Measurements from ENCODE around the gene PROK1.
"Not testable (repeated sequence)": the region's sequence is repeated elsewhere in the genome, so short reads cannot be mapped to it uniquely, and the experiment has no call there.

Gene PROK1, protein sequence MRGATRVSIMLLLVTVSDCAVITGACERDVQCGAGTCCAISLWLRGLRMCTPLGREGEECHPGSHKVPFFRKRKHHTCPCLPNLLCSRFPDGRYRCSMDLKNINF

DNA sequence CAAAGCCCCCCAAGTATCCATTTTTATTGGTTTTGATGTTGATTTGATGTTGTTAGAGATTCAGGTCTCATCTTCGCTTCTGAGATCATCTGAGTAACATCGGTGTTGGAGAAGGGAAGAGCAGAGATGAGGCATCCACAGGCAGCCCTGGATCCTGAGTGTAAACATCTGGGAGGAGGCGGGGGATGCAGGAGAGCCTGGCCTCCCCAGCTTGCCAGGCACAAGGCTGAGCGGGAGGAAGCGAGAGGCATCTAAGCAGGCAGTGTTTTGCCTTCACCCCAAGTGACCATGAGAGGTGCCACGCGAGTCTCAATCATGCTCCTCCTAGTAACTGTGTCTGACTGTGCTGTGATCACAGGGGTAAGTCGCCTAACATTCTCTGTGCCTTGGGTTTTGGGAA is at the start of gene PROK1:
TSS of gene PROK1 (plus strand) at position 221 of the 400 bp plus-strand sequence. CDS start at position 289, 68 bp downstream.
- DNase-seq, result no peak

DNA sequence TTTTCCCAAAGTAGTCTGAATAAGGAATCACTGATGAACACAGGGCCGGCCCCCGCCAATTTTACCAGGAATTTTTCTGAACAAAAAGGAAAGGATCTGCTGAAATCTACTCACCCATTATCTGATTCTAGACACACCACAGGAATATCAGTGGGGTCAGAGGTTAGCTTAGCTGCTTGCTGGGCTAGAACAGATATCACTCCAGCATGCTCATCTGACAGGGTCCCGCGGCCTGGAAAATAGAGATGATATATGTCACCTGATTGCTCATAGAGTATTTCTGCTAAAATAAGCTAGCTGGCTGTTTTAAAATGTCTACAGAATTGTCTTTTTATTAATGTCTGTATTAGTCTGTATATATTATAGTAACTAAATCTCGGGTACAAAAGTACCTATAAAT is 47.1 kb upstream of the PROK1 start:
- DNase-seq, result no peak

DNA sequence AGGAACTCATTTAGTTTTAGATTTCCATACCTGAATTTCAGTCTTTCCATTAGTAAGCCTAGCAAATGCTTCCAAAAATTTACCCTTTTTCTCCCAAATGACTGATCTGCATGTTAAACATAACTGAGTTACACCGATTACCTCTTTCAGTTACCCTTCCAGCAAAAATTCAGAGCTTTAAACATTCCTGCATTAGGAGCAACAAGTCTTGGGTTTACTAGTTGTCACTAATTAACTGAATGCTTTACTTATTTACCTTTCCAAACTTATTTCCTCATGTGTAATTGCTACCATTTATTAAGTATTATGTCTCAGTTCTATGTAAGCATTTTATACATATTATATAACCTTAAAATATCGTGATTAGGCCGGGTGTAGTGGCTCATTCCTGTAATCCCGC is 46.5 kb upstream of the PROK1 start:
- DNase-seq, result no peak

DNA sequence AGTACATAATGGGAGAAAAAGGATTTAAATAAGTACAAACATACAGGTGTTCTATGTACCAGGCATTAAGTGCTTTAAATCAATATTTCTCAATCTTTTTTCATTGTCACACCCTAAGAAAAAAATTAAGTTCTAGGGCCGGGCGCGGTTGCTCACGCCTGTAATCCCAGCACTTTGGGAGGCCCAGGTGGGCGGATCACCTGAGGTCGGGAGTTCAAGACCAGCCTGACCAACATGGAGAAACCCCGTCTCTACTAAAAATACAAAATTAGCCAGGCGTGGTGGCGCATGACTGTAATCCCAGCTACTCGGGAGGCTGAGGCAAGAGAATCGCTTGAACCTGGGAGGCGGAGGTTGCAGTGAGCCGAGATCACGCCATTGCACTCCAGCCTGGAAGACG is 44.5 kb upstream of the PROK1 start:
- DNase-seq, result not testable (repeated sequence)

DNA sequence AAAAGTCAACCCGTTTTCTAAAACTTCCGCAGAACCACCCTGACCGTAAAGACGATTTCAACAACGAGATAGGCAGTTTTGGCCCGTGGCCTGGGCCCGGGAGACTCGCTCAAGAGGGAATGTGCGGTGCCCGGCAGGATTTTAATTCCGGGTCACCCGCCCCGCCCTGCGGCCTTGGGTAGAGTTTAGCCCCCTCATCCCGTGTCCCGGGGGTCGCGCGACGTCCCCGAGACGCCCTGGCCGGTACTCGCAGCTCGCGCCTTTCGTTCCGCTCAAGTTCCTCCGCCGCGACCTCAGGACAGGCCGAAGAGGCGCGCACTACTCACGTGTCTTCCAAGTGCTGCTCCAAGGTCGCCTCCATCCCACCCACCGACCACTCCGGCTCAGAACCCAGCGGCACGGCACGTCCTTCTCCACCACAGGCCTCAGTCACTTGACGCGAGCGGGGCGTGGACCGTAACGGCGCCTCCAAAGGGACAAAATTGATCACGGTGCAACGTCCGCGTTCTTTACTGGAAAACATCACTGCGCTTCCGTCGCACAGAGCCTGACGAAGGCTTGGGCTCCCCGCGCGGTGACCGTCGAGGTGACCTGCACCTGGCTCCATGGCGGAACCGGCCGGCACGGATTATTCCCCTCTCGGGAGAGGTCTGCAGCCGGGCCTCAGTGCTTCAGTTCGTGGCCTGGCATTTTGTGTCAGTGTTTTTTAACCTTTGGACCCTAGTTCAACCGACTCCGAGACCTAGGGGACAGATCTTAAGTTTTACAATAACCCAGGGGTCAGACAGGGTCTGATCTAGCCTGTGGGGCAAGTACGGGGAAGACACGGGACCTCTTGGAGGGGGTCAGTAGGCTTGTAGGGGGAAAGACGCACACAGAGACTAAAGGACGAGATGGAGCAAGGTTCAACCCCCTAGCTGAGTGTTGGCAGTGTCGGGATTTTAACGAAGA is 43.4 kb upstream of the PROK1 start, which contains the start of gene LAMTOR5:
TSS of gene LAMTOR5 (minus strand) at position 435 of the 951 bp plus-strand sequence. CDS start at position 361, 74 bp downstream.
- peak; percentile 91 for DNase-seq

DNA sequence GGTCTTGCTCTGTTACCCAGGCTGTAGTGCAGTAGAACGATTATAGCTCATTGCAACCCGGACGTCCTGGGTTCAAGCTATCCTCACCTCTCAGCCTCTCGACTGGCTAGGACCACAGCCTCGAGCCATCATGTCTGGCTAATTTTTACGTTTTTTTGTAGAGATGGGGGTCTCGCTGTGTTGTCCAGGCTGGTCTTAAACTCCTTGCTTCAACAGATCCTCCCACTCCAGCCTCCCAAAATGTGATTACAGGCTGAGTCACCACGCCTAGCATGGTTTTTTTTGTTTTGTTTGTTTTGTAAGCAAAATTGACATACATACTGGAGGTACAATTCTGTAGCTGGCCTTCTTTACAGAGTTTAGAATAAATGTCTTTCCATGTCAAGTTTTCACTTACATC is 42.5 kb upstream of the PROK1 start:
- DNase-seq, result no peak

DNA sequence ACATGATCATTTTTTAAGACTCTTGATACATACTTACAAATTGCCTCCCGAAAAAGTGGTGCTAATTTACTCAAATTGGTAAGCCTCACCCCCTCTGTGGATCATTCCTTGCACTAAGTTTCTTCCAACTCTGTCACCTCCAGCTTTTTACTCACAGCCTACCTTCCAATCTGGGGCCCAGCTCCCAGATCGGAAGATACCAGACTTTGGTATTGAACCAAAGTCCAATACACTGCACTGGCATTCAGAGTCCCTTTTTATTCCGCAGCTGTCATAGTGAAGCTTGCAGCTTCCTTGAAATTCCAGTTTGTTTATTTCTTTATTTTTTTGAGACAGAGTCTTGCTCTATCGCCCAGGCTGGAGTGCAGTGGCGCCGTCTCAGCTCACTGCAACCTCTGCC is 41.6 kb upstream of the PROK1 start:
- no peak for DNase-seq

DNA sequence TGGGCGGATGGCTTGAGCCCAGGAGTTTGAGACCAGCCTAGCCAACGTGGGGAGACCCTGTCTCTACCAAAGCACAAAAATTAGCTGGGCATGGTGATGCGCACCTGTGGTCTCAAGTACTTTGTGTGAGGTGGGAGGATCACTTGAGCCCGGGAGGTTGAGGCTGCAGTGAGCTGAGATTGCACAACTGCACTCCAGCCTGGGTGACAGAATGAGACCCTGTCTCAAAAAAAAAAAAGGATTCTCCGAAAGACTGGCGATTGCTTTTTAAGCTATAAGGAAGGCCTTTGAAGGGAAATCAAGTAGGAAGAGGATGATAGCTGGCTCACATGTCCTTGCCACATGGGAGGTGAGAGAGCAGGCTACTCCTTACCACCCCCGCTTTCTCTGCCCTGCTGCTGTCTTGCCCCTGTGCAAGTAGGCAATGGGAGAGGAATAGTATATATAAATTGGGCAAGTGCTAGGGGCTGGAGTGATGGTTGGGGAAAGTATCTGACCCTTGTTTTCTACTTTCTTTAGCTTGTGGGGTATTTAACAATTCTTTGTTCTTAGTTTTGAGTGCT is 39.7 kb upstream of the PROK1 start:
- no peak for DNase-seq

DNA sequence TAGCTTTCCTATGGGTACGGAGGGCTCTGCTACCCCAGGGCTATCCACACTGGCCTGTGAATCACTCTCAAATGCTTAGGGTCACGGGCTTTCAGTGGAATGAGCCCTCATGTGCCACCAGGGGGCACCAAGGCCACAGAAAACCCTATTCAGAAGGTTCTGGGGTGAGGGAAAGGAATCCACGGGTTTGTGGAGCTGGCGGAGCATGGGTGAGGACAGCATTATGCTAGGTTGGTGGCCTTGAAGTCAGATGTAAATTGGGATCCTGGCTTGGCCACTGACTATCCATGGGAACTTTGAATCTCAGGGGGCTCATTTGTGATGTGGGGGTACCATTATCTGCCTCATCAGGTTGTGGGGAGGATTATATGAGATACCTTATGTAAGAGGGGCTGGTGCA is 38.4 kb upstream of the PROK1 start:
- peak; percentile 60 for DNase-seq

DNA sequence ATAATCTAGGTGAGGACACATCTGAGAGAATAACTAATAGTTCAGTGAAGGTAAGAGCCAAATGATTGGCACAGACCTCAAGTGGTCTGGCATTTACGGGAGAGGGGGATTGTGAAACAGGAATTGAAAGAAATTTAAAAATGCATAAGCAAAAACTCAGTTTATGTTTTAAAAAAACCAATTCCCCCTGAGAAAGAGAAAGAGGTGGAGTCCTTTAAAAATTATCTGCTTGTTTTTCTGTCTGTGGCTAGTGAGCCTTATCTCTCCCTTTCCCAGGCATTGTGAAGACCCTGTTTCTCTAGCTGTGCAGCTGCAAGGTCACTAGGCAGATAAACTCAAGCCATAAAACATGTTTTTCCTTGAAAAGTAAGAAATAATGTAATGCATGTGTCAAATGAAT is 37.9 kb upstream of the PROK1 start:
- DNase-seq, result not testable (repeated sequence)

DNA sequence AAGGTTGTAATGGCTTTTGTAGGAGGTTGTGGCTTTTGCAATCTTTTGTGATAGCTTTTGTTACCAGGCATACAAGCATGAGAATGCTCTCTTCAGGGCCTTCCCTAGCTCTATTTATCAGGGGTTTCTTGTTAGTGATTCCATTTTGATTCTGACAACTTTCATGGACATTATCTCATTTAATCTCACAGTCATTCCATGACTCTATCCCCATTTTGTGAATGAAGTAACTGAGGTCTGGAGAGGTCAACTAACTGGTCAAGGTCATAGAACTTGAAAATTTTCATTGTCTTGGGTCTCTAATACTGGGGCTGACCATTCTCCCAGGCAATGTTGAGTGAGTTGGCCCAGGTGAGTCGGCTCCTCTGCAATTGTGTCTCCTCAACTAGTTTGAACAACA is 32.2 kb upstream of the PROK1 start:
- DNase-seq, result no peak

DNA sequence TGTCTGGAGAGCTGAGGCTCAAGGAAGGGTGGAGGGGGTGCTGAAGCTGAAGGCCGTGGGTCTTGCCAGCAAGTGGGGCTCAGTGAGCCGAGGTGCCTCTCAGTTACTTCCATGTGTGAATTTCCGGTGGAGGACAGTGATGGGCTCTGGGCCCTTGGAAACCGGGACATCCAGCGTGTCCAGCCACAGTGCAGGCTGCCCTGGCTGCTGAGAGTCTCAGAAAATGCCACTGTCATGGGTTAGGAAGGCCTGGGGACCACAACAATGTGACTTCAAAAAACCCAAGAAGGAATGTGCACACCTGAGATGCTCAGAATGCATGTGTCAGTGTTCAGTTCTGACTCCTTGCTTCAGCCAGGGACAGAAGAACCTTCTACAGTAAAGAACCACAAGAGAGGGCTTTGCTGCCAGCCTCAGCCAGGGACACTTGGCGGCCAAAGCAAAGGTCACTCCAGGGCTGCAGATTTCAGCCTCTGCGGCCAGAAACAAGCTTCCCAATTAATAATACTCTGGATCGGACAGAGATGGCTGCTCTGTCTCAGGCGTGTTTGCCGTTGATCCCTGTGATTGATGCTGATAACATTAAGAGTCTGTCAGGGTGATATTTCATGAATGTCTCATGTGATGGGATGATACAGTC is 30.8 kb upstream of the PROK1 start:
- DNase-seq, result no peak

DNA sequence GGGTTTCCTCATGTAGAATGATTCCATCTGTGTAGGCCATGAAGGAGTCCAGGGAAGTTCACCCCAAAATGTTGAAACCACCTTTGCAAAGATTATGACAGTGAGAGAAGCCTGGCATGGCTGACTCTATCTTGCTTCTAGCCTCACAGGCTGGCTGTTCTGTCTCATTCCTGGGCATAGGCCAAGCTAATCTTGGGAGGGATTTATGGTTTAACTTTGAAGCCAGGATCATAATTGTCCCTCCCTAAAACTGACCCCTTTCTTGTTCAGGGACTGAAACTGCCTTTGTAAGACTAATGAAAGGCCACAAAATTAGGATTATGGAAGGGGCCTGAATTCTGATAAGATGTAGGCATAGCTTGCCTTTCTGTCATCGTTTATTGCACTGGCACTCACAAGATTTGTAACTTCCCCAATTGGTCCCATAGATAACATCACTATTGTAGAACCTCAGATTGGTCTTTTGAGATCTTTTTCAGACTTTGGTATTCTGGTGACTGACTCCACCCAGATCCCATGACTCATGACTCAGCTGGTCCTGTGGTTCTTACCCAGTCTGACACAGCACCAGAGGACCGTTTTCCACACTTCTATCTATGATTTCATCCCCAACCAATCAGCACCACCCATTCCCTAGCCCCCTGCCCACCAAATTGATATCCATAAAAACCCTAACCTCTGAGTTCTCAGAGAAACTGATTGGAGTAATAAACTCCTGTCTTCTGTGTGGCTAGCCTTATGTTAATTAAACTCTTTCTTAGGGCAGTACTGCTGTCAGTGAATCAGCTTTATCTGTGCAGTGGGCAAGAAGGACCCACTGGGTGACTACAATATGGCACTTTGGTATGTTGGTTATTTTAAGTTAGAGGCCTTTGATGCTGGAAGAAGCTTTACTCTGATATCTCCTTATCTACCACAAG is 29.8 kb upstream of the PROK1 start:
- DNase-seq, result no peak

DNA sequence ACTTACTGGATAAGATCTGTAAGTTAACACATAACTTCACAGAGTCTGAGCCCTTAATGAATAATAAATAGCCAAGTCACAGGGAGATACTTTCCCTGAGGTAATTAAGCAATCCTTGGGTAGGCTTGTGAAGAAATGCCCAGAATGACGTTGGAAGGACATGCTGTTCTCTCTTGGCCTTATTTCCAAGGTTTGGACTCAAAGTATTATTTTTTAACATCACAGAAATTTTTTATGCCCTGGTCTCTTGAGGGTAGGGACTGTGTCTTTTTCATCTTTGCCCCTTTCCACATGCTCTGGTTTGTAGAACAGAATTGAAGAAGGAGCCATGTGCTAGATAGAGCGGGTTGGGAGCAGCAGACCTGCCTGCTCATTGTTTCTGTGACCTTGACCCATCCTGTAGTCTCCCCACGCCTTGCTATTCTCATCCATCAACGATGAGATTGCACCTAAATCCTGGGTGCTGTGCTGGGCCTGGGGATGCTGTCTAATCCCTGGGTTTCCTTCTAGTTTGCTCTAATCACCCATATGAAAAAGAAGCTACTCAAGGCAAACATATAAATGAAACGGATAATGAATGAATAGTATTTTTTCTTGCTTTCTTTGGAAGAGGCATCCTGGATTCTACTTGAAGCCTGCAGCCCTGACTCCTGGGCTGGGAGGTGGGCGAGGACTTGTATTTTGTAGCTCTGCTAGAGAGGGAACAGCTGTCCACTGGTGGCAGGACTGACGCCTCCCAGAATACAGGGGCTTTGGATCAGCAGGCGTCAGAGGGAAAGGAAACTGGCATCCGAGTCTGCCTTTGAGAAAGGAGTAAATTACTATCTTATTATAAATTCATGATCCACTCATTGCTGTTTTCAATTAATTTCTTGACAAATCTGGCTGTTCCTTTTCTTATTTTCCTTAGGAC is 26.0 kb upstream of the PROK1 start:
- DNase-seq, result no peak

DNA sequence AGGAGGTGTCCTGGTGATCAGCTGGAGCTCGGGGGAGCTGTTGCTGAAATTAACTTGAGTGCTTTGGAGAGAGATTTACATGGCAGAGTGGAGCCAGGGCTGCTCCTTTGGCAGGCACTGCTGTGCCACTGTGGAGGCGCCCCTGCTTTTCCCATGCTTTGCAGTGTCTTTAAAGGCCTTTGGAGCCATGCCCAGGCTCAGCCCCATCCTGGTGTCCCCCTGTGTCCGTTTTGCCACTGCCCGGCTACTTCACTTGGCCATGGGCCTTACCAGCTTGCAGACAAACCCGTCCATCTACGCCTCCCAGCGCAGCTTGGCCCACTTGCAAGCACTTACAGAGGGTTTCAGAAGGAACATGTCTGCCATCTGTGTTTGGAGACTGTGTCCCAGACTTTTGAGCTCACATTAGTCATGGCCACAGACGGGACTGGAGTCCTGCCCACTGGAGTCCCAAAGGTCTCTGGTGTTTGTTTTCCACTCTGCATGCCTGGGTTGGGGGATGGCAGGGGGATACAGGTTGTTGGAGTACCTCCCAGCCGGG is 25.3 kb upstream of the PROK1 start:
- no peak for DNase-seq

DNA sequence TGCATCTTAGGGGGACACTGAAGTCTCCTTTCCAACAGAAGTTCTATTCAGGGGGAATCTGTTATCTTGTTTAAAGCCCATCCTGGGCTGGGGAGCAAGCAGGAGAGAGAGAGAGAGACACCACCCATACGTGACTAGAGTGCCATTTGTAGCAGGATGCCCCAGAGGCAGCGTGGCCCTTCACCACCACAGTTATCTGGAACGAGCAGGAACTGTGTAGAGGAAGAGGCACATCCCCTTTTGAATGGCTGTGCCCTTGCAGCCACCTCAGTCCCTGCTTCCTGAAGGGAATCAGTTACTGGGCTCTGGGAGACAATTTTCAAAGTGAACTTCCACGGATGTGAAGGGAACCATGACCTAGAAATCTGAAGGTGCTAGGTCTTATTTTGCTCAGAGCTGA is 24.1 kb upstream of the PROK1 start:
- DNase-seq, result no peak

DNA sequence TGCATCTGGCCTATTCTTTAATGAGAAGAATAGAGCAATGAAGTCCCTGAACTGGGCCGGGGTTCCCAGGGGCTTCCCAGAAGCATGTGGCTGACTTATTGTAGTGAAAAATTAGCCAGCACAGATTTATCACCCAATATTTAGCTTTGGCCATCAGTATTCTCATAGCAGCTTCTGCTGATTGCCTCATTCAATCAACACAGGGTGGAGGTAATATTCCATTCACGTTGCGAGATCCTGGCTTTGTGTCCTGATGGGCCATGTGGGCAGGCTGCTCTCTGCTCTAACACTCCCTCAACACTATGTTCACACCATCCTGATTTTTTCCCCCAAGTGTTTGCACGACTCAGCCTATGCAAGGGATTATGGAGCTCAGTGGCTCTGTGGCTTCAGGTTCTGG is 22.0 kb upstream of the PROK1 start:
- no peak for DNase-seq

DNA sequence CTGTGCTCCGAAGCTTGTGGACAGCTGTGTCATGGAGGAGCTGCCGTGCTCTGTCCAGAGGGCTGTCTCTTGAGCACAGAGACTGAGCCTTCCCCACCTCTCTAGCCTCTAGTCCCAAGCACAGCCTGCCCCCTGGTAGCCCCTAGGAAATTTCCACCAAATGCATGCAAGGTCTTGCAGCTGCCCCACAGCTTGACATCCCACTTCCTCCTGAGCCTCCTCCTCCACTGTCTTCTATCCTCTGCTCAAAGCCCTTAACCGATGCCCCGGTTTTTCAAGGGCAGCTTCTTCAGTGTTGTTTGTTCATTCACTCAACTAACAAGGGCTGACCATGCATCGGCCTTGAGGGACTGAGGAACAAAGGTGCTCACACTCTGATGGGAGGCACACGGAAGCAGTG is 20.6 kb upstream of the PROK1 start:
- DNase-seq, result no peak

DNA sequence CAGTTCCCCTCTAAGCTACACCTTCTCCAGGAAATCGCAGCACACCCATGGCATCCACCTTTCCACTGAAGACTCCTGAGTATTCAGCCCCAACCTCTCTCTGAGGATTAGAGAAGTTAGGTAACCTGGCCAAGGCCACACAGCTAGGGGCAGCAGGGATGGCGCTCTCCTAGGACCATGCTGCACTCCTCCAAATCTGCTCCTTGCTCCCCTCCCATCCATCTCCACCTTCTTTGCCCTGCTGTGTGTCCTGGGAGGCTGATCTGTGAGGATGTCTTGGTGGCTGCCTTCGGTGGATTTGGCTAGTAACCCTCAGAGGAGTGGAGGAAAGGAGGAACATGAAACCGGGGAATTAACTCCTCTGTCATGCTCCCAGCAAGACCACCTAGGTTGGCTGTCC is 20.0 kb upstream of the PROK1 start:
- no peak for DNase-seq

DNA sequence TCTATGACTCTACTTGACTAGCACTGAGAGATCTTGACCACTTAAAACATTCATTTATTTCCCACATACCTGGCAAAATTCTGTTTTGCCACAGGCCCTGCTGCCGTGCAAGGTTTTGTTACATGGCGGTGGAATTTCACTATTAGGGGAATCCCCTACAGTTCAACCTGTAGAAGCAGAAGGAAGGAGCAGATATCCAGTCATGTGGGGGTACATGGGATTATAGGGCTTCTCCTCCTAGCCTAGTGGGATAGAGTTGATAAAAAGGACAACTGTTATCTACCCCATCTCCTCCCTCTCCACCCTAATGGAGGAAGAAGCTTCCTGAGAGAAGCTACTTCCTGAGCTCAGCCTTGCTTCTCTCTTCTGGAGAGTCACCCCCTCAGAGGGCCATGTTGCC is 17.7 kb upstream of the PROK1 start:
- no peak for DNase-seq

DNA sequence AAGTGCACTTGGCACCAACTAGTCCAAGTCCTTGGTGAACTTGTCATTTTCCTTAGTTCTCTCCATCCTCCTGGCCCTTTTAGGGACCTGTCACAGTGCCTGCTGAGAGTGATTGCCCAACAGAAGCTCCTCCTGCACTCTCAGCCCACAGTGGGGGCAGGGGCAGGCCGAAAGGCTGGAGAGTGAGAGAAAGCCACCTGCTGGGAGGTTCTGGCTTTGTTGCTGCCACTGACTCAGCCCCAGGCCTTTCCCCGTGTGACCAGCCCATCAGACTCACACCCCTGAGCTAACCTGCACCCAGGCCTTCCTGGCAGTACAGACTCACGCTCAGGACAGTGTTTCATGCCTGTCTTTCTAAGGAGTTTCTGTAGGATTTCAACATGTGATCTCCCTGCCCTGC is 17.1 kb upstream of the PROK1 start:
- DNase-seq, result no peak
